ENCODE measurements around the gene MMP17. TPM values are rescaled to one million over a fixed set of nuclear protein-coding genes. Genes with fewer than 3 reads are reported as not detected.

The MMP17 gene
- polyA plus RNA-seq, 1 donor = 8.3 TPM

- peaks cover 29% of the 10 kb centered on the region for H3K27me3 ChIP-seq (ENCODE audit: control insufficient read depth, insufficient read depth, low read length)
- no peaks in the 10 kb centered on the region for H3K36me3 ChIP-seq (ENCODE audit: control insufficient read depth, insufficient read depth, low read length)
- peaks cover 18% of the 10 kb centered on the region for H3K9me3 ChIP-seq (ENCODE audit: control insufficient read depth, low read depth, low read length)
- no peak for DNase-seq
- H3K4me3 ChIP-seq (ENCODE audit: low read length) = no peak overlapping the region
- H3K4me1 ChIP-seq (ENCODE audit: control insufficient read depth, insufficient read depth, low read length) = peaks cover 9% of the 10 kb centered on the region
- no peak overlapping the region for H3K27ac ChIP-seq (ENCODE audit: low read length)
- no CpG with 5 or more reads among the region's 13 CpGs for whole genome bisulfite sequencing (ENCODE audit: insufficient coverage, low lambda C conversion rate)
These were observed 8.7 kb downstream of the MMP17 start for GRCh38 chr12:131836714-131837397.

GRCh38 chr12:131840643-131841416 is 12.6 kb downstream of the MMP17 start:
- H3K27me3 ChIP-seq (ENCODE audit: control insufficient read depth, insufficient read depth, low read length) = no peaks in the 10 kb centered on the region
- no peak overlapping the region for H3K4me3 ChIP-seq (ENCODE audit: low read length)
- peak in 1 of 2 donors; percentile 80 for DNase-seq
- no CpG with 5 or more reads among the region's 46 CpGs for WGBS (ENCODE audit: insufficient coverage, low lambda C conversion rate)
- peaks cover 9% of the 10 kb centered on the region for H3K4me1 ChIP-seq (ENCODE audit: control insufficient read depth, insufficient read depth, low read length)
- H3K27ac ChIP-seq (ENCODE audit: low read length) = no peak overlapping the region
- no peaks in the 10 kb centered on the region for H3K36me3 ChIP-seq (ENCODE audit: control insufficient read depth, insufficient read depth, low read length)
- H3K9me3 ChIP-seq (ENCODE audit: control insufficient read depth, low read depth, low read length) = peaks cover 21% of the 10 kb centered on the region

DNA sequence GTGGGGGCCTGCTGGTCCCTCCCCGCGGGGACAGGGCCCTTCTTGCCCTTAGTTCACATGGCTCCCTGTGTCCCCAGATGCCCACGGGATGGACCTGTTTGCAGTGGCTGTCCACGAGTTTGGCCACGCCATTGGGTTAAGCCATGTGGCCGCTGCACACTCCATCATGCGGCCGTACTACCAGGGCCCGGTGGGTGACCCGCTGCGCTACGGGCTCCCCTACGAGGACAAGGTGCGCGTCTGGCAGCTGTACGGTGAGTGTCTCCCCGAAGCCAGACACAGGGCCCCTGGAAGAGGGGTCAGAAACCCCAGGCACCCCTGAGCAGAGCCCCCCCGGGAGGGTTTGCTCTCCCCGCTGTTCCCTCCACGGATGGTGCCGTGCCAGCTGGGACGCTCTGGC is 13.4 kb downstream of the MMP17 start:
- no peaks in the 10 kb centered on the region for H3K27me3 ChIP-seq (ENCODE audit: control insufficient read depth, insufficient read depth, low read length)
- no CpG with 5 or more reads among the region's 22 CpGs for WGBS (ENCODE audit: insufficient coverage, low lambda C conversion rate)

GRCh38 chr12:131842169-131842568 is 14.0 kb downstream of the MMP17 start:
- no peaks in the 10 kb centered on the region for H3K27me3 ChIP-seq (ENCODE audit: control insufficient read depth, insufficient read depth, low read length)
- no peak overlapping the region for H3K27ac ChIP-seq (ENCODE audit: low read length)
- no CpG with 5 or more reads among the region's 15 CpGs for WGBS (ENCODE audit: insufficient coverage, low lambda C conversion rate)
- H3K4me1 ChIP-seq (ENCODE audit: control insufficient read depth, insufficient read depth, low read length) = peaks cover 9% of the 10 kb centered on the region
- no peak overlapping the region for H3K4me3 ChIP-seq (ENCODE audit: low read length)
- no peak for DNase-seq
- H3K36me3 ChIP-seq (ENCODE audit: control insufficient read depth, insufficient read depth, low read length) = no peaks in the 10 kb centered on the region
- peaks cover 21% of the 10 kb centered on the region for H3K9me3 ChIP-seq (ENCODE audit: control insufficient read depth, low read depth, low read length)

More for the DNA sequence above, 13.4 kb downstream of the MMP17 start:
- DNase-seq = no peak
- Histone ChIP-seq H3K9me3 (ENCODE audit: control insufficient read depth, low read depth, low read length) (peaks cover 21% of the 10 kb centered on the region), H3K27ac (ENCODE audit: low read length) (no peak overlapping the region), H3K36me3 (ENCODE audit: control insufficient read depth, insufficient read depth, low read length) (no peaks in the 10 kb centered on the region), H3K4me3 (ENCODE audit: low read length) (no peak overlapping the region), H3K4me1 (ENCODE audit: control insufficient read depth, insufficient read depth, low read length) (peaks cover 9% of the 10 kb centered on the region)

GRCh38 chr12:131843527-131843926 is 15.3 kb downstream of the MMP17 start:
- H3K36me3 ChIP-seq (ENCODE audit: control insufficient read depth, insufficient read depth, low read length) = no peaks in the 10 kb centered on the region
- no peaks in the 10 kb centered on the region for H3K27me3 ChIP-seq (ENCODE audit: control insufficient read depth, insufficient read depth, low read length)
- no peak overlapping the region for H3K27ac ChIP-seq (ENCODE audit: low read length)
- peaks cover 9% of the 10 kb centered on the region for H3K4me1 ChIP-seq (ENCODE audit: control insufficient read depth, insufficient read depth, low read length)
- H3K9me3 ChIP-seq (ENCODE audit: control insufficient read depth, low read depth, low read length) = peaks cover 21% of the 10 kb centered on the region
- no peak overlapping the region for H3K4me3 ChIP-seq (ENCODE audit: low read length)
- DNase-seq = no peak
- no CpG with 5 or more reads among the region's 16 CpGs for WGBS (ENCODE audit: insufficient coverage, low lambda C conversion rate)

- Histone ChIP-seq H3K36me3 (ENCODE audit: control insufficient read depth, insufficient read depth, low read length) (no peaks in the 10 kb centered on the region), H3K9me3 (ENCODE audit: control insufficient read depth, low read depth, low read length) (peaks cover 21% of the 10 kb centered on the region), H3K4me3 (ENCODE audit: low read length) (no peak overlapping the region), H3K27ac (ENCODE audit: low read length) (no peak overlapping the region), H3K27me3 (ENCODE audit: control insufficient read depth, insufficient read depth, low read length) (no peaks in the 10 kb centered on the region), H3K4me1 (ENCODE audit: control insufficient read depth, insufficient read depth, low read length) (peaks cover 9% of the 10 kb centered on the region)
- no CpG with 5 or more reads among the region's 11 CpGs for WGBS (ENCODE audit: insufficient coverage, low lambda C conversion rate)
- DNase-seq = no peak
These were observed 15.9 kb downstream of the MMP17 start for GRCh38 chr12:131844140-131844539.

DNA sequence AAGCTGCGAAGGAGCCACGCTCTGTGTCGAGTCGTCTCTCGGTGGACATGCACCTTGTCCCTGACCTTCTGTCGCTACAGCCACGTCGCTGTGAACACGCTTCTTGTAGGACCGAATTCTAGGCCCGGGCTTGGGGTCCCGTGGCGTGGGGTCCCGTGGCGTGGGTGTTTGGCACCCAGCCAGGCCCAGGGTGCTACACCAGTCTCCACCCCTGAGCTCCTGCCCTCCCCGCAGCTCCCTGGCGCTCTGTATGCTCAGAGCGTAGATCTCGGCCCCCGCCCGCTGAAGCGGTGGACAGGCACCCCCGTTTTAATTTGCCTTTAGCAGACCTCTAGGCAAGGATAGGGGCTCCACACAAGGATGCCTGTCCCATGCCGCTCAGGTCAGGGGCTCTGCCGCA is 16.5 kb downstream of the MMP17 start:
- H3K9me3 ChIP-seq (ENCODE audit: control insufficient read depth, low read depth, low read length) = peaks cover 21% of the 10 kb centered on the region
- no peak for DNase-seq
- no CpG with 5 or more reads among the region's 25 CpGs for WGBS (ENCODE audit: insufficient coverage, low lambda C conversion rate)
- H3K27me3 ChIP-seq (ENCODE audit: control insufficient read depth, insufficient read depth, low read length) = no peaks in the 10 kb centered on the region
- H3K36me3 ChIP-seq (ENCODE audit: control insufficient read depth, insufficient read depth, low read length) = no peaks in the 10 kb centered on the region
- H3K4me3 ChIP-seq (ENCODE audit: low read length) = no peak overlapping the region
- peaks cover 9% of the 10 kb centered on the region for H3K4me1 ChIP-seq (ENCODE audit: control insufficient read depth, insufficient read depth, low read length)
- no peak overlapping the region for H3K27ac ChIP-seq (ENCODE audit: low read length)

GRCh38 chr12:131845121-131845520 is 16.9 kb downstream of the MMP17 start:
- H3K4me1 ChIP-seq (ENCODE audit: control insufficient read depth, insufficient read depth, low read length) = peaks cover 9% of the 10 kb centered on the region
- H3K27me3 ChIP-seq (ENCODE audit: control insufficient read depth, insufficient read depth, low read length) = no peaks in the 10 kb centered on the region
- no peak overlapping the region for H3K27ac ChIP-seq (ENCODE audit: low read length)
- no peak for DNase-seq
- no peaks in the 10 kb centered on the region for H3K36me3 ChIP-seq (ENCODE audit: control insufficient read depth, insufficient read depth, low read length)
- WGBS (ENCODE audit: insufficient coverage, low lambda C conversion rate) = no CpG with 5 or more reads among the region's 29 CpGs
- H3K9me3 ChIP-seq (ENCODE audit: control insufficient read depth, low read depth, low read length) = peaks cover 20% of the 10 kb centered on the region
- H3K4me3 ChIP-seq (ENCODE audit: low read length) = no peak overlapping the region

GRCh38 chr12:131847456-131847855 is 19.3 kb downstream of the MMP17 start:
- H3K9me3 ChIP-seq (ENCODE audit: control insufficient read depth, low read depth, low read length) = peaks cover 7% of the 10 kb centered on the region
- H3K36me3 ChIP-seq (ENCODE audit: control insufficient read depth, insufficient read depth, low read length) = no peaks in the 10 kb centered on the region
- no peak for DNase-seq
- no peak overlapping the region for H3K27ac ChIP-seq (ENCODE audit: low read length)
- H3K4me1 ChIP-seq (ENCODE audit: control insufficient read depth, insufficient read depth, low read length) = no peaks in the 10 kb centered on the region
- no peaks in the 10 kb centered on the region for H3K27me3 ChIP-seq (ENCODE audit: control insufficient read depth, insufficient read depth, low read length)
- no CpG with 5 or more reads among the region's 10 CpGs for WGBS (ENCODE audit: insufficient coverage, low lambda C conversion rate)
- no peak overlapping the region for H3K4me3 ChIP-seq (ENCODE audit: low read length)

DNA sequence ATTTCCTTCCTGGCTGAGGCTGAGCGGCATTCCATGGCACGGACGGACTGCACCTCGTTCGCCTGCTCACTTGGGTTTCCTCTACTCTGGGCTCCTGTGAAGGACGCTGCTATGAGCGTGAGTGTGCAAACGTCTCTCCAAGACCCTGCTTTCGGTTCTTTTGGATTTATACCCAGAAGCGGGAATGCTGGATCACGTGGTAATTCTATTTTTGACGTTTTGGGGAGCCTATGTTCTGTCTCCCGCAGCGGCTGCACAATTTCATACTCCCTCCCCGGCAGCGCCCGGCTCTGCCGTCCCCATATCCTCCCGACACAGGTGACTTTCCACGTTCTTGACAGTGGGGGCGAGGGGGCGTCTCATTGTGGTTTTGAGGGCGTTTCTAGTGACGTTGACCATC is 20.6 kb downstream of the MMP17 start:
- no peak for DNase-seq
- Histone ChIP-seq H3K27me3 (ENCODE audit: control insufficient read depth, insufficient read depth, low read length) (no peaks in the 10 kb centered on the region), H3K4me3 (ENCODE audit: low read length) (no peak overlapping the region), H3K27ac (ENCODE audit: low read length) (no peak overlapping the region), H3K36me3 (ENCODE audit: control insufficient read depth, insufficient read depth, low read length) (no peaks in the 10 kb centered on the region), H3K9me3 (ENCODE audit: control insufficient read depth, low read depth, low read length) (peaks cover 7% of the 10 kb centered on the region), H3K4me1 (ENCODE audit: control insufficient read depth, insufficient read depth, low read length) (no peaks in the 10 kb centered on the region)
- 80% methylated on average over 2 of the region's 24 CpGs for WGBS (ENCODE audit: insufficient coverage, low lambda C conversion rate)
